Peyer's patch (tissue), 4 donors: Measurements from ENCODE around the gene ADAT3.

Source experiments
- POLR2A ChIP-seq, 2 donors: fragments of 450-650 bp; IDR thresholded peaks; one replicate each; pipeline ENCODE4 v1.5.1; 2017; ENCODE audit warnings: antibody characterized with exemption in 2 of 2, mild to moderate bottlenecking in 2 of 2, moderate library complexity in 2 of 2
- TF ChIP-seq, protein P1 (sequence below), 6 experiments: fragments of 450-650 bp in 4 of 6; fragments of 200-600 bp in 2 of 6; sonication (generic) in 1 of 6; IDR thresholded peaks; one replicate each; pipeline ENCODE4 v1.5.1; 2017 to 2019; ENCODE audit warnings: antibody characterized with exemption in 6 of 6, mild to moderate bottlenecking in 3 of 6, moderate library complexity in 1 of 6

DNA sequence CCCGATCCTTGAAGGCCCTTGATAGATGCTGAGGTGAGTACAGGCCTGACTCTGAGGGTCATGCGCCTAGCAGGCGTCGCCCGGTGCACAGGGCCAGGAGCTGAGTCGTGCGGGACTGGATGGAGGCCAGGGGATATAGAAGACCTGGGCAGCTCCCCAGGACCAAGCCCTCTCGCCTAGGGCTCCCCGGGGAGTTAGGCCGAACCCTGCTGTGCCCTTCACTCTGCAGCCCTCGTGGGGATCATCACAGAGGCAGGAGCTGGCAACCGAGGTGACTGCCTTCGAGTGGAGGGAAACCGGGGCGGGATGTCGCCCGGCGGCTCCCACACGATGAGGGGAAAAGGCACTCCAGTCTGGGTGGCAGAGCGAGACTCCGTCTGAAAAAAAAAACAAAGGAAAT lies 47.4 kb downstream of the ADAT3 start:
- TF ChIP-seq, protein P1, sequence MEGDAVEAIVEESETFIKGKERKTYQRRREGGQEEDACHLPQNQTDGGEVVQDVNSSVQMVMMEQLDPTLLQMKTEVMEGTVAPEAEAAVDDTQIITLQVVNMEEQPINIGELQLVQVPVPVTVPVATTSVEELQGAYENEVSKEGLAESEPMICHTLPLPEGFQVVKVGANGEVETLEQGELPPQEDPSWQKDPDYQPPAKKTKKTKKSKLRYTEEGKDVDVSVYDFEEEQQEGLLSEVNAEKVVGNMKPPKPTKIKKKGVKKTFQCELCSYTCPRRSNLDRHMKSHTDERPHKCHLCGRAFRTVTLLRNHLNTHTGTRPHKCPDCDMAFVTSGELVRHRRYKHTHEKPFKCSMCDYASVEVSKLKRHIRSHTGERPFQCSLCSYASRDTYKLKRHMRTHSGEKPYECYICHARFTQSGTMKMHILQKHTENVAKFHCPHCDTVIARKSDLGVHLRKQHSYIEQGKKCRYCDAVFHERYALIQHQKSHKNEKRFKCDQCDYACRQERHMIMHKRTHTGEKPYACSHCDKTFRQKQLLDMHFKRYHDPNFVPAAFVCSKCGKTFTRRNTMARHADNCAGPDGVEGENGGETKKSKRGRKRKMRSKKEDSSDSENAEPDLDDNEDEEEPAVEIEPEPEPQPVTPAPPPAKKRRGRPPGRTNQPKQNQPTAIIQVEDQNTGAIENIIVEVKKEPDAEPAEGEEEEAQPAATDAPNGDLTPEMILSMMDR (IDR thresholded peaks at IDR 0.05): no peak
- TF ChIP-seq POLR2A (IDR thresholded peaks at IDR 0.05): no peak
